GM18505 (cell line): ENCODE data around the gene GSTO1.
"Not testable (repeated sequence)": the region's sequence is repeated elsewhere in the genome, so short reads cannot be mapped to it uniquely, and the experiment has no call there.

Experiments used
- ATAC-seq: cut with Tn5 transposase; IDR thresholded peaks from one replicate; pipeline ENCODE4 v1.9.1; 2021; ENCODE audit not compliant: unreplicated experiment
- POLR2A ChIP-seq: IDR thresholded peaks from 4 replicates; pipeline ENCODE4 v1.6.1; 2011; ENCODE audit warnings: borderline replicate concordance; ENCODE audit not compliant: insufficient read depth, insufficient read length; ENCODE audit errors: extremely low read depth

GSTO1 gene

GRCh38 chr10:104243512-104243911 lies 11.2 kb upstream of the GSTO1 start:
- no peak for ATAC-seq
- TF ChIP-seq POLR2A = no peak

- ATAC-seq = no peak
- no peak for TF ChIP-seq POLR2A
Observed at GRCh38 chr10:104245066-104245632, 9.5 kb upstream of the GSTO1 start.

GRCh38 chr10:104246976-104247375 lies 7.7 kb upstream of the GSTO1 start:
- no peak for ATAC-seq
- no peak for TF ChIP-seq POLR2A

- TF ChIP-seq POLR2A = no peak
- no peak for ATAC-seq
Observed at GRCh38 chr10:104247513-104248146, 7.1 kb upstream of the GSTO1 start.

- not testable (repeated sequence) for ATAC-seq
Observed at GRCh38 chr10:104248931-104249330, 5.8 kb upstream of the GSTO1 start.

GRCh38 chr10:104250371-104250770 lies 4.3 kb upstream of the GSTO1 start:
- no peak for TF ChIP-seq POLR2A
- no peak for ATAC-seq

GRCh38 chr10:104251443-104251842 lies 3.2 kb upstream of the GSTO1 start:
- ATAC-seq = no peak

GRCh38 chr10:104252368-104252767 lies 2.3 kb upstream of the GSTO1 start:
- no peak for TF ChIP-seq POLR2A
- no peak for ATAC-seq

More at GRCh38 chr10:104251443-104251842, 3.2 kb upstream of the GSTO1 start:
- TF ChIP-seq POLR2A = no peak

- TF ChIP-seq POLR2A = no peak
- no peak for ATAC-seq
Observed at GRCh38 chr10:104253106-104253505, 1.6 kb upstream of the GSTO1 start.

GRCh38 chr10:104253606-104254410 lies 884 bp upstream of the GSTO1 start:
- ATAC-seq = no peak
- no peak for TF ChIP-seq POLR2A

- peak; percentile 23 for TF ChIP-seq POLR2A
- peak; percentile 41 for ATAC-seq
Observed at GRCh38 chr10:104255311-104255981, 754 bp downstream of the GSTO1 start.

- TF ChIP-seq POLR2A = no peak
- ATAC-seq = no peak
Observed at GRCh38 chr10:104256335-104256961, 1.8 kb downstream of the GSTO1 start.

GRCh38 chr10:104257235-104257634 lies 2.5 kb downstream of the GSTO1 start:
- TF ChIP-seq POLR2A = no peak
- ATAC-seq = no peak

GRCh38 chr10:104258209-104258608 lies 3.5 kb downstream of the GSTO1 start:
- no peak for TF ChIP-seq POLR2A
- no peak for ATAC-seq

- no peak for ATAC-seq
- no peak for TF ChIP-seq POLR2A
Observed at GRCh38 chr10:104259456-104259855, 4.8 kb downstream of the GSTO1 start.
